ENCODE measurements around the gene CNST.
"Not testable (repeated sequence)": the region's sequence is repeated elsewhere in the genome, so short reads cannot be mapped to it uniquely, and the experiment has no call there.

The CNST gene

DNA sequence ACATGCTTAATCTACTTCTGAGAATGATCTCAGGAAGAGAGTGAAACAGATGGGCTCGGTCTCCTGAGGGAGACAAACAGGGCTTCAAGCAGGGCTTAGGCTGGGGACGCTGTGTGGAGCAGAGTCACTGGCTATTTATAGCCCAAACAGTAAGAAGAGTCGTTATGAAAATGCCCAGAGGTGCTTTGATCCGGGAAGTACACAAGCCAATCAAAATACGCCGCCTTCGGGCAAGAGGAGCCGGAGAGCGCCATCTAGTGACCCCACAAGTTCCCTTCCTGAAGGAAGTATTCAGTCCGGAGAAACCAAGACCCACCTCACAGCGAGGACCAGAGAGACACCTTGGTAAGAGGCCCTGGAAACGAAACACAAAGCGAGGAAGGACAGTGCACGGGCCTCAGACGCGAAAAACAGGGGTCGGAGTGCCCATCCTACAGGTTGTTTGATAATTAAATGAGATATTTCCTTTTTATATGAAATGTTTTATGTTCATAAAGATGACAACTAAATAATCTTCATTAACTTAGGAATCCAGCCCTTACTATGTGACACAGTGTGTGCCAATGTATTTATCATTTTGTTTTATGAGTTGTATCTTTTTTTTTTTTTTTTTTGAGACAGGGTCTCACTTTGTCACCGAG, 133.0 kb downstream of the CNST start:
- DNase-seq (ENCODE audit: extremely low read depth, low read depth) = peak; percentile 78
- TF ChIP-seq, protein P1, sequence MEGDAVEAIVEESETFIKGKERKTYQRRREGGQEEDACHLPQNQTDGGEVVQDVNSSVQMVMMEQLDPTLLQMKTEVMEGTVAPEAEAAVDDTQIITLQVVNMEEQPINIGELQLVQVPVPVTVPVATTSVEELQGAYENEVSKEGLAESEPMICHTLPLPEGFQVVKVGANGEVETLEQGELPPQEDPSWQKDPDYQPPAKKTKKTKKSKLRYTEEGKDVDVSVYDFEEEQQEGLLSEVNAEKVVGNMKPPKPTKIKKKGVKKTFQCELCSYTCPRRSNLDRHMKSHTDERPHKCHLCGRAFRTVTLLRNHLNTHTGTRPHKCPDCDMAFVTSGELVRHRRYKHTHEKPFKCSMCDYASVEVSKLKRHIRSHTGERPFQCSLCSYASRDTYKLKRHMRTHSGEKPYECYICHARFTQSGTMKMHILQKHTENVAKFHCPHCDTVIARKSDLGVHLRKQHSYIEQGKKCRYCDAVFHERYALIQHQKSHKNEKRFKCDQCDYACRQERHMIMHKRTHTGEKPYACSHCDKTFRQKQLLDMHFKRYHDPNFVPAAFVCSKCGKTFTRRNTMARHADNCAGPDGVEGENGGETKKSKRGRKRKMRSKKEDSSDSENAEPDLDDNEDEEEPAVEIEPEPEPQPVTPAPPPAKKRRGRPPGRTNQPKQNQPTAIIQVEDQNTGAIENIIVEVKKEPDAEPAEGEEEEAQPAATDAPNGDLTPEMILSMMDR (IDR thresholded peaks at IDR 0.05; ENCODE audit: low read depth, low read length, missing control alignments) = peak; percentile 88
- H3K4me3 ChIP-seq (replicated peaks; ENCODE audit: low read depth, low read length) = no peak overlapping the region

DNA sequence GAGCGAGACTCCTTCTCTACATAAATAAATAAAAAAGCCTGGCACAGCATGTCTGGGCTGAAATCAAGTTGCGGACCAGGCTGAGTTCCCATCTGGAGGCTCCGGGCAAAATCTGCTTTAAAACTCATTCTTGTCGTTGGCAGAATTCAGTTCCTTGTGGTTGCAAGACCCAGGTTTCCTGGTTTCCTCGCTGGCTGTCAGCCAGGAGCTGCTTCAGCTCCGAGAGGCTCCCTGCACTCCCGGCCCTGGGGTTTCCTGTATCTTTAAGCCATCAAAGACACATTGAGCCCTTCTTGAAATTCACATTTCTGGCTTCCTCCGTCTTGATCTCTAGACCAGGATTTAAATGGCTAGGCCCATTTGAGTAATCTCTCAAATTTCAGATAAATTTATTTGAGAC, 137.3 kb downstream of the CNST start:
- H3K4me3 ChIP-seq (replicated peaks; ENCODE audit: low read depth, low read length) = no peak overlapping the region
- TF ChIP-seq, protein P1 (IDR thresholded peaks at IDR 0.05; ENCODE audit: low read depth, low read length, missing control alignments) = no peak
- no peak for DNase-seq (ENCODE audit: extremely low read depth, low read depth)

DNA sequence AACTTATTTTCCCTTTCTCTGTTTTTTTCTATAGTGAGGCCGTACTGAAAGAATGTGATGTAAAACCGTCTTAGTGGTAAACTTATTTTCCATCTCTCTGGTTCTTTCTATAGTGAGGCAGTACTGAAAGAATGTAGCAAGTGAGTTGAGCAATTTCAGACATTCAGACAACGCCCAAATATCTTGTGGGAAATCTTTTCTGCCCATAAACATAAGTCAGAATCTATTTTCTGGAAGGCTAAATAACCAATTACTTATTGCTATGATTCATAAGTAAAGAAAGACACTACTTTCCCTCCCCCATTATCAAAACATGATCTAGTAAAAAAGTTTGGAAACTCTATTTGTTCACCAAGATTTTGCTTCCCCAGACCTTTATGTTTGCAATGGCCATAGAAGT, 139.1 kb downstream of the CNST start:
- TF ChIP-seq, protein P1 (IDR thresholded peaks at IDR 0.05; ENCODE audit: low read depth, low read length, missing control alignments) = no peak
- no peak overlapping the region for H3K4me3 ChIP-seq (replicated peaks; ENCODE audit: low read depth, low read length)
- peak; percentile 40 for DNase-seq (ENCODE audit: extremely low read depth, low read depth)

DNA sequence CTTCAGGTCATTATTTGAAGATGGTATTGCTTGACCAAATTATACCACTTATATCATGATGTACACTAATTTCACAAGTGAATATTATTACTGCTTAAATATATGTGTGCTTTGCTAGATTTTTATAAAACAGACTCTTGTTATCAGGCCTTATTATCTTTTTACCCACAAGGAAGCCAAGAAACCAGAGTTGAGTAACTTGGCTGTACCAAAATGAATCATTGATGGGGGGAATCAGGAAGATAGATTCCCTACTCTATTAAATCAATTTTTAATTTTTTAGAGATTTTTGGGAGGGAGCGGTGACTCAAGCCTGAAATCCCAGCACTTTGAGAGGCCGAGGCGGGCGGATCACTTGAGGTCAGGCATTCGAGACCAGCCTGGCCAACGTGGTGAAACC, 141.9 kb downstream of the CNST start:
- no peak for DNase-seq (ENCODE audit: extremely low read depth, low read depth)
- H3K4me3 ChIP-seq (replicated peaks; ENCODE audit: low read depth, low read length) = no peak overlapping the region
- TF ChIP-seq, protein P1 (IDR thresholded peaks at IDR 0.05; ENCODE audit: low read depth, low read length, missing control alignments) = no peak

DNA sequence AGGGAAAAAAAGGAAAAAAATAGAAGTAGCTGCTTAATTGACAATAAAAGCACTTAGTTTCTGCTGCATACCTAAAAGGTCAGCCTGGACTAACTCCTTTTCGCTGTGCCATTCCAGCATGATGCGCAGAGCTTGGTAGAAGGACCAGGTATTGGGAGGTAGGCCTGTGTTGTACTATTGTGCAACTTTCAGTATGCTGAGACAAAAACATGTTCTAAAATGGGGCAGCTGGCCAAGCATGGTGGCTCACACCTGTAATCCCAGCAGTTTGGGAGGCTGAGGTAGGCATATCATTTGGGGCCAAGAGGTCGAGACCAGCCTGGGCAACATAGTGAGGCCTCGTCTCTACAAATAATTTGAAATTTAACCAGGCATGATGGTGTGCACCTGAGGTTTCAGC, 142.9 kb downstream of the CNST start:
- DNase-seq (ENCODE audit: extremely low read depth, low read depth) = no peak
- no peak overlapping the region for H3K4me3 ChIP-seq (replicated peaks; ENCODE audit: low read depth, low read length)
- TF ChIP-seq, protein P1 (IDR thresholded peaks at IDR 0.05; ENCODE audit: low read depth, low read length, missing control alignments) = no peak

DNA sequence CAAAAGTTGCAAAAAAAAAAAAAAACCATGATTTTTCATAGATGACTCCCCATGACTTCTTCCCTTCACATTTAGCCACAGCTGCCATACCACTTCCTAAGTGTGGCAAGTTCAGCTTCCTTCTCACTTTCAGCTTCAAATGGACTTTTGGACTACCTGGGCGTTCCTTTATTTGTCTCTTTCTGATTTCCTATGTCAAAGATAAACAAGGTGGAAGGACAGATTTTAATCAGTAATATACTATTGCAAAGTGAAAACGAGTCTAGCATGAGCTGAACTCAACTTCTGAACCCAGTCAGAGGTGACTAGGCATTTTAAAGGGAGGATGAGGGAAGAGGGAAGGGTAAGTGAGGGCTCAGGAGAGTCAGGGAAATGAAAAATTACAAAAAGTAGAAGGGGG, 143.6 kb downstream of the CNST start:
- DNase-seq (ENCODE audit: extremely low read depth, low read depth) = no peak
- H3K4me3 ChIP-seq (replicated peaks; ENCODE audit: low read depth, low read length) = no peak overlapping the region
- TF ChIP-seq, protein P1 (IDR thresholded peaks at IDR 0.05; ENCODE audit: low read depth, low read length, missing control alignments) = no peak

DNA sequence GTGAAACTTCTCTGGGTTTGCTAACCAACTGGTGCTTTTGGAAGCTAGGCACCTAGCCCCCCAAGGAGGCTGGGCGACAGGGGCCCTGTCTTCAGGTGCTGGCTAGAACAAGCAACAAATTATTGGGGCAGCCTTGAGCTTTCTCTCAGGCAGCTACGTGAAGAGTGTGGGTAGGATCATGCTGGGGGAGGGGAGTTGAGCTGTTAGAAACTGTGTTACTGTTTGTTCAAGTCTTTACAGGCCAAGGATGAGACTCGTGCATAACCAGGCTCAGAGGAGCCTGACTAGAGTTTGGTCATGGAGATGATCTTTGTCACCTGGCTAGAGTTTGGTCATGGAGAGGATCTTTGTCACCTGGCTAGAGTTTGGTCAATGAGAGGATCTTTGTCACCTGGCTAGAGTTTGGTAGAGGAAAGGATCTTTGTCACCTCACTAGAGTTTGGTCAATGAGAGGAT, 145.3 kb downstream of the CNST start:
- H3K4me3 ChIP-seq (replicated peaks; ENCODE audit: low read depth, low read length) = no peak overlapping the region
- TF ChIP-seq, protein P1 (IDR thresholded peaks at IDR 0.05; ENCODE audit: low read depth, low read length, missing control alignments) = no peak
- DNase-seq (ENCODE audit: extremely low read depth, low read depth) = no peak

DNA sequence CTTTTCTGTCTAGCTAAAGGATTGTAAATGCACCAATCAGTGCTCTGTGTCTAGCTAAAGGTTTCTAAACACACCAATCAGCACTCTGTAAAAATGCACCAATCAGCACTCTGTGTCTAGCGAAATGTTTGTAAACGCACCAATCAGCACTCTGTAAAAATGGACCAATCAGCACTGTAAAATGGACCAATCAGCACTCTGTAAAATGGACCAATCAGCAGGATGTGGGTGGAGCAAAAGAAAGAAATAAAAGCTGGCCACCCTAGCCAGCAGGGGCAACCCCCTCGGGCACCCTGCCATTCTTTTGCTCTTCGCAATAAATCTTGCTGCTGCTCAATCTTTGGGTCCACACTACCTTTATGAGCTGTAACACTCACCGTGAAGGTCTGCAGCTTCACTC, 146.2 kb downstream of the CNST start:
- H3K4me3 ChIP-seq (replicated peaks; ENCODE audit: low read depth, low read length); DNase-seq (ENCODE audit: extremely low read depth, low read depth): not testable (repeated sequence)
